Uterus (tissue), 4 donors: Measurements from ENCODE around the gene HPSE2. TPM values are rescaled to one million over a fixed set of nuclear protein-coding genes. Genes with fewer than 3 reads are reported as not detected.
"Not testable (repeated sequence)": the region's sequence is repeated elsewhere in the genome, so short reads cannot be mapped to it uniquely, and the experiment has no call there.

Experiments used
- DNase-seq, 2 donors: peaks; one replicate each; pipeline ENCODE4 v3.0.0-alpha.2; 2019 to 2020
- H3K27ac ChIP-seq, 2 donors: fragments of 200-600 bp; sonication (generic); 1 replicate in 1 of 2; 2 replicates in 1 of 2; pipeline ENCODE4 v1.5.1; 2016 to 2018
- H3K27me3 ChIP-seq, 2 donors: fragments of 200-600 bp; sonication (generic); one replicate each; pipeline ENCODE4 v1.5.1; 2018 to 2019; ENCODE audit warnings: control low read depth in 1 of 2
- H3K36me3 ChIP-seq, 2 donors: fragments of 200-600 bp; sonication (generic); one replicate each; pipeline ENCODE4 v1.5.1; 2019; ENCODE audit warnings: control low read depth in 1 of 2
- H3K4me1 ChIP-seq, 2 donors: fragments of 200-600 bp; sonication (generic); one replicate each; pipeline ENCODE4 v1.5.1; 2018 to 2019; ENCODE audit warnings: control low read depth in 1 of 2
- H3K4me3 ChIP-seq, 2 donors: fragments of 200-600 bp; sonication (generic); 1 replicate in 1 of 2; 2 replicates in 1 of 2; pipeline ENCODE4 v1.5.1; 2018 to 2019; ENCODE audit warnings: mild to moderate bottlenecking in 1 of 2
- H3K9me3 ChIP-seq, 2 donors: fragments of 200-600 bp; sonication (generic); one replicate each; pipeline ENCODE4 v1.5.1; 2019; ENCODE audit warnings: control low read depth in 1 of 2
- POLR2A ChIP-seq, 2 donors: fragments of 450-650 bp; IDR thresholded peaks; one replicate each; pipeline ENCODE4 v1.6.1; 2016; ENCODE audit warnings: antibody characterized with exemption in 2 of 2, mild to moderate bottlenecking in 1 of 2, moderate library complexity in 1 of 2
- intact Hi-C: fragments of 100-400 bp; cut with DNase I; formaldehyde crosslinking; loops from one replicate; pipeline ENCODE4 v1.15.1; 2023; ENCODE audit warnings: low total_unique reads
- total RNA-seq, 4 donors: library from RNA; depleted of rRNA in 3 of 4; stranded (reverse); fragments of >200 nt in 3 of 4; gene quantifications; one replicate each; pipeline versions ENCODE4 v1.1.0 to v1.2.4, GENCODE V29; 2014 to 2023
- TF ChIP-seq, protein P1 (sequence below), 4 experiments: fragments of 200-600 bp in 2 of 4; fragments of 450-650 bp in 2 of 4; sonication (generic) in 2 of 4; IDR thresholded peaks; one replicate each; pipeline ENCODE4 v1.5.1; 2016 to 2019; ENCODE audit warnings: antibody characterized with exemption in 4 of 4, mild to moderate bottlenecking in 2 of 4, moderate library complexity in 1 of 4
- donor health status: DM: yes; HTN: yes; CAD: no.

HPSE2 gene
- total RNA-seq, 4 donors from 2014 or later, result 7.0 to 13.6 (median 7.7) TPM; not detected in 1

DNA sequence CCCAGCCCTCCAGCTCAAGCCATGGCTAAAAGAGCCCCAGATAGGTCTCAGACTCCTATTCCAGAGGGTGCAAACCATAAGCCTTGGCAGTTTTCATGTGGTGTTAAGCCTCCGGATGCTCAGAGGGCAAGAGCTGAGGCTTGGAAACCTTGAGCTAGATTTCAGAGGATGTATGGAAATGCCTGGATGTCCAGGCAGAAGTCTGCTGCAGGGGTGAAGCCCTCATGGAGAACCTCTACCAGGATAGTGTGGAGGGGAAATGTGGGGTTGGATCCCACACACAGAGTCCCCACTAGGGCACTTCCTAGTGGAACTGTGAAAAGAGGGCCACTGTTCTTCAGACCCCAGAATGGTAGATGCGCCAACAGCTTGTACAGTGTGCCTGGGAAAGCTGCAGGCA, 13.2 kb upstream of the HPSE2 start:
- intact Hi-C loops, result loop anchor here (10.0 kb wide), 1 partner anchor 774 kb away; no protein-coding TSS in a partner anchor
- no peak overlapping the region for H3K4me3 ChIP-seq
- no peak for TF ChIP-seq POLR2A (IDR thresholded peaks at IDR 0.05)
- TF ChIP-seq, protein P1, sequence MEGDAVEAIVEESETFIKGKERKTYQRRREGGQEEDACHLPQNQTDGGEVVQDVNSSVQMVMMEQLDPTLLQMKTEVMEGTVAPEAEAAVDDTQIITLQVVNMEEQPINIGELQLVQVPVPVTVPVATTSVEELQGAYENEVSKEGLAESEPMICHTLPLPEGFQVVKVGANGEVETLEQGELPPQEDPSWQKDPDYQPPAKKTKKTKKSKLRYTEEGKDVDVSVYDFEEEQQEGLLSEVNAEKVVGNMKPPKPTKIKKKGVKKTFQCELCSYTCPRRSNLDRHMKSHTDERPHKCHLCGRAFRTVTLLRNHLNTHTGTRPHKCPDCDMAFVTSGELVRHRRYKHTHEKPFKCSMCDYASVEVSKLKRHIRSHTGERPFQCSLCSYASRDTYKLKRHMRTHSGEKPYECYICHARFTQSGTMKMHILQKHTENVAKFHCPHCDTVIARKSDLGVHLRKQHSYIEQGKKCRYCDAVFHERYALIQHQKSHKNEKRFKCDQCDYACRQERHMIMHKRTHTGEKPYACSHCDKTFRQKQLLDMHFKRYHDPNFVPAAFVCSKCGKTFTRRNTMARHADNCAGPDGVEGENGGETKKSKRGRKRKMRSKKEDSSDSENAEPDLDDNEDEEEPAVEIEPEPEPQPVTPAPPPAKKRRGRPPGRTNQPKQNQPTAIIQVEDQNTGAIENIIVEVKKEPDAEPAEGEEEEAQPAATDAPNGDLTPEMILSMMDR (IDR thresholded peaks at IDR 0.05), result no peak
- DNase-seq, result no peak
- no peak overlapping the region for H3K27ac ChIP-seq
- no peaks in the 10 kb centered on the region for H3K27me3 ChIP-seq
- no peaks in the 10 kb centered on the region for H3K9me3 ChIP-seq
- H3K4me1 ChIP-seq, result no peaks in the 10 kb centered on the region
- no peaks in the 10 kb centered on the region for H3K36me3 ChIP-seq

DNA sequence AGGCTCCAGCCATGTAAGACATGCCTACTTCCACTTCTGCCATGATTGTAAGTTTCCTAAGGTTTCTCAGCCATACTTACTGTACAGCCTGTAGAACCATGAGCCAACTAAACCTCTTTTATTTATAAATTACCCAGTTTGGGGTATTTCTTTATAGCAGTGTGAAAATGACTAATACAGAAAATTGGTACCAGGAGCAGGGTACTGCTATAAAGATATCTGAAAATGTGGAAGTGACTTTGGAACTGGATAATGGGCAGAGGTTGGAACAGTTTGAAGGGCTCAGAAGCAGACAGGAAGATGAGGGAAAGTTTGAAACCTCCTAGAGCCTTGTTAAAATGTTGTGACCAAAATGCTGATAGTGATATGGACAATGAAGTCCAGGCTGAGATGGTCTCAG, 12.2 kb upstream of the HPSE2 start:
- H3K27ac ChIP-seq, H3K4me3 ChIP-seq, DNase-seq, H3K27me3 ChIP-seq, H3K4me1 ChIP-seq, H3K9me3 ChIP-seq, H3K36me3 ChIP-seq: not testable (repeated sequence)
- intact Hi-C loops, result loop anchor here (10.0 kb wide), 1 partner anchor 773 kb away; no protein-coding TSS in a partner anchor

DNA sequence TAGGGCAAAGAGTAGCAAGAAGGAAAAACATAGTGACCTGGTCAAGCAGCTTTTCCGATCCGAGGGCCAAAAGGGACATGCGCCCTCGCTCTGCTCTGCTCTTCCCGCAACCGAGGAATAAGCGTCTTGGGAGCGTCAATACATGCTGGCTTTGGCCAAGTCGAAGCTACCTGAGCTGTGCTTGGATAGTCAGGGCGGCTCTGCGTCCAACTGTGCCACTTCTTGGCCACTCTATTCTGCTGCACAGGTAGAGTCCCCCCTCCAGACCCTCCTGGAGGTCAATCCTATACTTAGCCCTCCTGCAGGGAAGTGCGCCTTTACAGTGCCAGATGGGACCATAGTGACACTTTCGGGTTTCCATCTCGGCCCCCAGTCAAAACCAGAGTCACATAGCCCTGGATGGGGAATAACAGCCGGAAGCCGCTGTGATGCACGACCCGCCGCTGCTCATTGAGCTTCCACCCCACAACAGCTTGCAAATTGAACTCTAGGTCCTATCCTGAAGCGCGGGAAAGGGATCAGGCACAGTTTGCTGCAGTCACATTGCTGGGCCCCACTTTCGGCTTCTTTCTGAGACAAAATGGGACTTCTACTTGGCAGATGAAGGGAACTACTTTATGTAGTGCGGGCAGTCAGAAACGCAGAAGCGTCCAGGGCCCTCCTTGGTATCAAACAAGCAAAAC, 1.1 kb upstream of the HPSE2 start:
- intact Hi-C loops, result no loop called here
- peaks cover 4 to 31% of the 10 kb centered on the region in 2 donors for H3K27me3 ChIP-seq
- H3K9me3 ChIP-seq, result no peaks in the 10 kb centered on the region
- no peak overlapping the region for H3K4me3 ChIP-seq
- no peaks in the 10 kb centered on the region for H3K36me3 ChIP-seq
- TF ChIP-seq, protein P1 (IDR thresholded peaks at IDR 0.05), result no peak
- TF ChIP-seq POLR2A (IDR thresholded peaks at IDR 0.05), result no peak
- peaks cover 0 to 16% of the 10 kb centered on the region in 2 donors for H3K4me1 ChIP-seq
- DNase-seq, result no peak
- H3K27ac ChIP-seq, result no peak overlapping the region

DNA sequence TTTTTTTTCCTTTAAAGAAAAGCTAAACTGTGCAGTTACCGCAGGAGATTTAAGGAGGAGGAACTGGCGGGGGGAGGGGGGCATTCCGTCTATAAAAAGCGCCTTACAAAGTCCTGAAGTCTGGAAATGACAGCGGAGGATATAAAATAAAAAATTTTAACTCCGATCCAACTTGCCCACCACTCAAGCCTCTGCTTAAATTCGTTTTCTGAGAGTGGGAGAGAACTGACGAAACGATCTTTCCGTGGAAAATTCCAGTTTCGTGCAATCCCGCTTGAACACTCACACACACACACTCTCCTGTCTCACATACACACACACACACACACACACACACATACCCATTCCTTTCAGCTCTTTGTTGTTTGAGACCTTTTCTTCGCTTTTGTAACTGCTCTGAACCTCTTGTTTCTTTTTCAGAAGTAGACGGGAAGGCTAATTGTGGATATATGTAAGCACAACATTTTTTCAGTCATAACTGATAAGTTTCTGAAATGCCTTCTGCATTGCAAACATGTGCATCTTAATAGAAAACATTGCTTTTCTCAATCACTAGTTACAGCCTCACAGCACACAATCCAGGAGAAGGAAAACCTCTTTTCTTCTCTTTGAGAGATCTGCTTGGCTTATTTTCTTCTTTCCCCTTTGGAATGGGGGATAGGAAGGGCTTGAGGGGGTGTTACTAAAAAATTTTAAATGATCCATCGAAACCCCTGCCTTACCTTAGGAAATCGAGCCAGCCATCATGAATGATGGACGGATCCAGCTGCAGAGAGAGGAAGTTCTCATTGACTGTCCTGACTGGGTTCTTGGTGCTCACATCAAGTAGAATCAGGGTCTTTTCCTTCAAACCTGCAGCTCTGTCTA, 628 bp downstream of the HPSE2 start:
- TF ChIP-seq, protein P1 (IDR thresholded peaks at IDR 0.05), result no peak
- TF ChIP-seq POLR2A (IDR thresholded peaks at IDR 0.05), result no peak
- Histone ChIP-seq H3K4me3 (peak overlapping the region in 1 of 2 donors; percentile 40), H3K9me3 (no peaks in the 10 kb centered on the region), H3K27ac (peak overlapping the region; percentile 63 to 64), H3K4me1 (peaks cover 0 to 16% of the 10 kb centered on the region in 2 donors), H3K36me3 (no peaks in the 10 kb centered on the region), H3K27me3 (peaks cover 4 to 31% of the 10 kb centered on the region in 2 donors)
- intact Hi-C loops, result no loop called here
- no peak for DNase-seq

DNA sequence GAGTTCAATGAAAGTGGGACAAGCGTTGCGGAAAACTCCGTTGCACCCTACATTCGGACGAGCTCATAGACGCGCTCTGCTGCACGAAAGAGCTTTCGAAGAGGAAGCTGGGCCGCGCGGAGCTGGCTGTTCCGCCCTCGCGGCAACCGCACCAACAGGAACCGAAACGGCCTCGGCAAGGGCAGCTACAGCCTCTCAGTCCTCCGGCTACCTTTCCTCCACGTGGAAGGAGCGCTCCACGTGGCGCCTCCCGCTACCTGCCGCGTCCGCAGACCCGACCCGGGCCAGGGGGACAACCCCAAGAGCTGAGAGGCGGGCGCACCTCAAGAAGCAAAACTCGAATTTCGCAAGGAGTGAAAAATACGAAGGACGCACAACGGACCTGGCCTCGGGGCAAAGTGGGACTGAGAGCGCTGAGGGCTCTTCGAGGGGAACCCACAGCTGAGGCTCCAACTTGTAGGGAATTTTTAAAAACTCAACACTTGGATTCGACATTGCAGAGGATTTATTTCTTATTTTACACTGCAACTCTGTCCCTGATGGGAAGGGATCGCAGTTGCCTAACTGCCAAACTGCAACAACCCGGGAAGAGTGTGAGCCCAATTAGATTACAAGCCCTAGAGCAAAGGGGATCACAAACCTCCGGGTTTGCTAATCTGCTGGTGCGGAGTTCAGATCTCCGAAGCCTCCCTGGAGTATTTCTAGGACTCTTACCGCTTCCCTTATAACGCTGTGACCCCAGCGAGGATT, 1.4 kb downstream of the HPSE2 start:
- peak overlapping the region; percentile 4 to 40 for H3K4me3 ChIP-seq
- H3K27ac ChIP-seq, result peak overlapping the region; percentile 63 to 64
- H3K9me3 ChIP-seq, result no peaks in the 10 kb centered on the region
- TF ChIP-seq, protein P1 (IDR thresholded peaks at IDR 0.05), result no peak
- no peak for TF ChIP-seq POLR2A (IDR thresholded peaks at IDR 0.05)
- H3K36me3 ChIP-seq, result no peaks in the 10 kb centered on the region
- peaks cover 0 to 16% of the 10 kb centered on the region in 2 donors for H3K4me1 ChIP-seq
- intact Hi-C loops, result no loop called here
- H3K27me3 ChIP-seq, result peaks cover 4 to 31% of the 10 kb centered on the region in 2 donors
- DNase-seq, result peak in 1 of 2 donors; percentile 37
